HepG2 (cell line): ENCODE data around the gene C21orf58. TPM values are rescaled to one million over a fixed set of nuclear protein-coding genes. Genes with fewer than 3 reads are reported as not detected.

ENCODE experiments used
- EP300 ChIP-seq, 3 experiments: sonication (generic) in 1 of 3; formaldehyde crosslinking in 1 of 3; IDR thresholded peaks; 2 replicates each; pipeline versions ENCODE4 v1.5.1 to v1.6.1; 2011 to 2020; ENCODE audit warnings: low read depth in 2 of 3, low read length in 2 of 3, borderline replicate concordance in 1 of 3, improper control_type of control experiment in 1 of 3, mild to moderate bottlenecking in 1 of 3, missing genetic modification reagents in 1 of 3, moderate library complexity in 1 of 3
- ETV6 ChIP-seq: sonication (generic); formaldehyde crosslinking; conservative IDR thresholded peaks from 2 replicates; pipeline ENCODE4 v1.4.0; 2020; ENCODE audit warnings: missing genetic modification reagents
- KAT8 ChIP-seq: IDR thresholded peaks from 2 replicates; pipeline ENCODE4 v1.6.1; 2016; ENCODE audit warnings: missing genetic modification reagents, missing compliant biosample characterization
- MIXL1 ChIP-seq: IDR thresholded peaks from 2 replicates; pipeline ENCODE4 v1.6.1; 2016
- MYNN ChIP-seq: sonication (generic); formaldehyde crosslinking; IDR thresholded peaks from 2 replicates; pipeline ENCODE4 v1.4.0; 2020; ENCODE audit warnings: mild to moderate bottlenecking, low read depth, missing genetic modification reagents
- NONO ChIP-seq, 2 experiments: fragments of 450-650 bp in 1 of 2; sonication (generic) in 1 of 2; formaldehyde crosslinking in 1 of 2; IDR thresholded peaks in 1 of 2; conservative IDR thresholded peaks in 1 of 2; 2 replicates each; pipeline versions ENCODE4 v1.6.1 to v1.8.0; 2017 to 2022; ENCODE audit warnings: mild to moderate bottlenecking in 1 of 2, missing genetic modification reagents in 1 of 2, moderate library complexity in 1 of 2
- SIX4 ChIP-seq: sonication (generic); formaldehyde crosslinking; IDR thresholded peaks from 2 replicates; pipeline ENCODE4 v1.4.0; 2020; ENCODE audit warnings: missing genetic modification reagents
- SP1 ChIP-seq, 2 experiments: fragments of 450-650 bp in 1 of 2; sonication (generic) in 1 of 2; formaldehyde crosslinking in 1 of 2; IDR thresholded peaks; 2 replicates each; pipeline versions ENCODE4 v1.4.0 to v1.6.1; 2016 to 2020; ENCODE audit warnings: missing genetic modification reagents in 1 of 2
- TCF12 ChIP-seq, 2 experiments: fragments of 450-650 bp in 1 of 2; sonication (generic) in 1 of 2; formaldehyde crosslinking in 1 of 2; IDR thresholded peaks; 2 replicates each; pipeline versions ENCODE4 v1.6.1 to v1.8.0; 2017 to 2022; ENCODE audit warnings: antibody characterized with exemption in 1 of 2, mild to moderate bottlenecking in 1 of 2, missing genetic modification reagents in 1 of 2, moderate library complexity in 1 of 2
- ZNF101 ChIP-seq: sonication (generic); formaldehyde crosslinking; IDR thresholded peaks from 2 replicates; pipeline ENCODE4 v1.4.0; 2020; ENCODE audit warnings: mild to moderate bottlenecking, low read depth, missing genetic modification reagents, borderline replicate concordance
- ZNF143 ChIP-seq: sonication (generic); formaldehyde crosslinking; IDR thresholded peaks from 2 replicates; pipeline ENCODE4 v1.4.0; 2020; ENCODE audit warnings: missing genetic modification reagents
- ZNF589 ChIP-seq: sonication (generic); formaldehyde crosslinking; conservative IDR thresholded peaks from 2 replicates; pipeline ENCODE4 v1.8.0; 2022; ENCODE audit warnings: mild to moderate bottlenecking, moderate library complexity, missing genetic modification reagents
- ZNF788 ChIP-seq: sonication (generic); formaldehyde crosslinking; IDR thresholded peaks from 2 replicates; pipeline ENCODE4 v1.5.0; 2020; ENCODE audit warnings: mild to moderate bottlenecking, missing genetic modification reagents, borderline replicate concordance
- ZSCAN21 ChIP-seq: sonication (generic); formaldehyde crosslinking; IDR thresholded peaks from 2 replicates; pipeline ENCODE4 v1.8.0; 2022; ENCODE audit warnings: mild to moderate bottlenecking, missing genetic modification reagents, moderate library complexity, borderline replicate concordance
- polyA plus RNA-seq, 8 experiments: library from polyadenylated mRNA; depleted of rRNA in 3 of 8; stranded (reverse) in 7 of 8; unstranded in 1 of 8; fragments of >200 nt; fragmentation: Illumina TruSeq in 4 of 8; extraction: Trizol in 4 of 8; gene quantifications; 2 replicates each; pipeline versions ENCODE4 v1.2.1 to v1.2.3, GENCODE V29; 2011 to 2016; ENCODE audit warnings: low read depth in 4 of 8, missing spikeins in 1 of 8, mixed read lengths in 1 of 8; ENCODE audit not compliant: insufficient read depth in 1 of 8
- total RNA-seq, 5 experiments: library from RNA; depleted of rRNA; stranded (reverse); fragments of >200 nt; fragmentation: Illumina TruSeq; extraction: Trizol; gene quantifications; 2 replicates each; pipeline ENCODE4 v1.2.3, GENCODE V29; 2016; ENCODE audit warnings: low read depth in 1 of 5
- TF ChIP-seq, protein P1 (sequence below): sonication (generic); formaldehyde crosslinking; IDR thresholded peaks from 2 replicates; pipeline ENCODE4 v1.5.0; 2020; ENCODE audit warnings: mild to moderate bottlenecking, missing genetic modification reagents
- TF ChIP-seq, protein P2 (sequence below): sonication (generic); formaldehyde crosslinking; IDR thresholded peaks from 2 replicates; pipeline ENCODE4 v1.8.0; 2022; ENCODE audit warnings: low read depth, missing genetic modification reagents
- TF ChIP-seq, protein P3 (sequence below): sonication (generic); formaldehyde crosslinking; IDR thresholded peaks from 2 replicates; pipeline ENCODE4 v1.4.0; 2020; ENCODE audit warnings: missing genetic modification reagents

Gene C21orf58
- total and polyA plus RNA-seq, 2 of the 13 experiments (the other 11 are each of a cell fraction or from before 2014, with no cell fraction given) = 3.5 to 6.8 TPM

DNA sequence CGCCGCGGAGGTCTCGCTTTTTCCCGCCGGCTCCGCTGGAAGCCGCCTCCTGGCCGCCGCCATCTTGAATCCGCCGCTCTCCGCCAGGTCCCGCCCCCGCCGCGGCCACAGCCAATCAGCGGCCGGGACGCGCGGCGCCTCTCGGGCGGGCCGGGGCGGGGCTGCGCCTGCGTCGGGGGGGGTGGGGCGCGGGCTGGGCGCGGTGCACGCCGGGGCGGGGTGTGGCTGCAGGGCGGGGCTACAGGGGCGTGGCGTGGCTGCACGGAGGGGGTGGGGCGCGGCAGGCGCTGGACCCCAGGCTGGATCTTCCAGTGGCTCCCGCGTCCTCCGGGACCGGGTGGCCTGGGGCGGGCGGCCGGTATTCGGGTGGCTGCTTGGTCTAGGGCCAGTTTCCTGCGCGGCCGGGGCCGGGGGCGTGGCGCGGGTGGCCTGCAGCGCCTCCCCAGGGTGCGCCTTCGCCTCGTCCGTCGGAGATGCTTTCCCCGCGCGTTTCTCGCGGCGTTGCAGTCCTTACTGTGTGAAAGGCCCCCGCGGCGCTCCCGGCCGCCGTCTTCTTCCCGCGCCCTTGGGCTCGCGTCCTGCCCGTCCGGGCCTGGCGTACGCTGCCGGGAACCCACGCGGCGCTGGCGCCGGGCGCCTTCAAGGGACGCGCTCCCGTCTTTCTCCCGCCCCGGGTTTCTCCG, 861 bp upstream of the C21orf58 start (continued):
- TF ChIP-seq, protein P1, sequence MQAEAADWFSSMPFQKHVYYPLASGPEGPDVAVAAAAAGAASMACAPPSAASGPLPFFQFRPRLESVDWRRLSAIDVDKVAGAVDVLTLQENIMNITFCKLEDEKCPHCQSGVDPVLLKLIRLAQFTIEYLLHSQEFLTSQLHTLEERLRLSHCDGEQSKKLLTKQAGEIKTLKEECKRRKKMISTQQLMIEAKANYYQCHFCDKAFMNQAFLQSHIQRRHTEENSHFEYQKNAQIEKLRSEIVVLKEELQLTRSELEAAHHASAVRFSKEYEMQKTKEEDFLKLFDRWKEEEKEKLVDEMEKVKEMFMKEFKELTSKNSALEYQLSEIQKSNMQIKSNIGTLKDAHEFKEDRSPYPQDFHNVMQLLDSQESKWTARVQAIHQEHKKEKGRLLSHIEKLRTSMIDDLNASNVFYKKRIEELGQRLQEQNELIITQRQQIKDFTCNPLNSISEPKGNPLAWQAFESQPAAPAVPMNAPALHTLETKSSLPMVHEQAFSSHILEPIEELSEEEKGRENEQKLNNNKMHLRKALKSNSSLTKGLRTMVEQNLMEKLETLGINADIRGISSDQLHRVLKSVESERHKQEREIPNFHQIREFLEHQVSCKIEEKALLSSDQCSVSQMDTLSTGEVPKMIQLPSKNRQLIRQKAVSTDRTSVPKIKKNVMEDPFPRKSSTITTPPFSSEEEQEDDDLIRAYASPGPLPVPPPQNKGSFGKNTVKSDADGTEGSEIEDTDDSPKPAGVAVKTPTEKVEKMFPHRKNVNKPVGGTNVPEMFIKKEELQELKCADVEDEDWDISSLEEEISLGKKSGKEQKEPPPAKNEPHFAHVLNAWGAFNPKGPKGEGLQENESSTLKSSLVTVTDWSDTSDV (CRISPR knock-in tag) = peak; percentile 94
- TF ChIP-seq MIXL1 (CRISPR knock-in tag) (no peak), SIX4 (no peak), ZNF101 (CRISPR knock-in tag) (no peak), KAT8 (no peak), ZNF788 (CRISPR knock-in tag) (0 out of 2 replicates have a peak, but pooled peaks have one; percentile 36), EP300 (IDR thresholded peaks at IDR 0.05; ENCODE audit: low read depth in 2 of 2, low read length in 2 of 2) (0 out of 4 replicates have a peak, but pooled peaks of 1 of the 2 experiments have one; percentile 2), EP300 (CRISPR knock-in tag; IDR thresholded peaks at IDR 0.05; ENCODE audit: borderline replicate concordance) (no peak), NONO (IDR thresholded peaks at IDR 0.05) (no peak), NONO (CRISPR knock-in tag; conservative IDR thresholded peaks at IDR 0.05) (peak; percentile 3; the same call in 1 of the 2 replicates), TCF12 (IDR thresholded peaks at IDR 0.05) (no peak), TCF12 (CRISPR knock-in tag; IDR thresholded peaks at IDR 0.05) (no peak), ETV6 (CRISPR knock-in tag) (no peak), ZSCAN21 (CRISPR knock-in tag) (no peak), SP1 (IDR thresholded peaks at IDR 0.05) (no peak), SP1 (CRISPR knock-in tag; IDR thresholded peaks at IDR 0.05) (peak; percentile 61), ZNF143 (peak; percentile 54), MYNN (CRISPR knock-in tag) (no peak), ZNF589 (CRISPR knock-in tag) (no peak)
- TF ChIP-seq, protein P2, sequence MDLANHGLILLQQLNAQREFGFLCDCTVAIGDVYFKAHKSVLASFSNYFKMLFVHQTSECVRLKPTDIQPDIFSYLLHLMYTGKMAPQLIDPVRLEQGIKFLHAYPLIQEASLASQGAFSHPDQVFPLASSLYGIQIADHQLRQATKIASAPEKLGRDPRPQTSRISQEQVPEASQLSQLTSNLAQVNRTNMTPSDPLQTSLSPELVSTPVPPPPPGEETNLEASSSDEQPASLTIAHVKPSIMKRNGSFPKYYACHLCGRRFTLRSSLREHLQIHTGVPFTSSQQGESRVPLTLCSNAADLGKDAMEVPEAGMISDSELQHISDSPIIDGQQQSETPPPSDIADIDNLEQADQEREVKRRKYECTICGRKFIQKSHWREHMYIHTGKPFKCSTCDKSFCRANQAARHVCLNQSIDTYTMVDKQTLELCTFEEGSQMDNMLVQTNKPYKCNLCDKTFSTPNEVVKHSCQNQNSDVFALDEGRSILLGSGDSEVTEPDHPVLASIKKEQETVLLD (CRISPR knock-in tag) = peak; percentile 16; the same call in 1 of the 2 replicates
- TF ChIP-seq, protein P3, sequence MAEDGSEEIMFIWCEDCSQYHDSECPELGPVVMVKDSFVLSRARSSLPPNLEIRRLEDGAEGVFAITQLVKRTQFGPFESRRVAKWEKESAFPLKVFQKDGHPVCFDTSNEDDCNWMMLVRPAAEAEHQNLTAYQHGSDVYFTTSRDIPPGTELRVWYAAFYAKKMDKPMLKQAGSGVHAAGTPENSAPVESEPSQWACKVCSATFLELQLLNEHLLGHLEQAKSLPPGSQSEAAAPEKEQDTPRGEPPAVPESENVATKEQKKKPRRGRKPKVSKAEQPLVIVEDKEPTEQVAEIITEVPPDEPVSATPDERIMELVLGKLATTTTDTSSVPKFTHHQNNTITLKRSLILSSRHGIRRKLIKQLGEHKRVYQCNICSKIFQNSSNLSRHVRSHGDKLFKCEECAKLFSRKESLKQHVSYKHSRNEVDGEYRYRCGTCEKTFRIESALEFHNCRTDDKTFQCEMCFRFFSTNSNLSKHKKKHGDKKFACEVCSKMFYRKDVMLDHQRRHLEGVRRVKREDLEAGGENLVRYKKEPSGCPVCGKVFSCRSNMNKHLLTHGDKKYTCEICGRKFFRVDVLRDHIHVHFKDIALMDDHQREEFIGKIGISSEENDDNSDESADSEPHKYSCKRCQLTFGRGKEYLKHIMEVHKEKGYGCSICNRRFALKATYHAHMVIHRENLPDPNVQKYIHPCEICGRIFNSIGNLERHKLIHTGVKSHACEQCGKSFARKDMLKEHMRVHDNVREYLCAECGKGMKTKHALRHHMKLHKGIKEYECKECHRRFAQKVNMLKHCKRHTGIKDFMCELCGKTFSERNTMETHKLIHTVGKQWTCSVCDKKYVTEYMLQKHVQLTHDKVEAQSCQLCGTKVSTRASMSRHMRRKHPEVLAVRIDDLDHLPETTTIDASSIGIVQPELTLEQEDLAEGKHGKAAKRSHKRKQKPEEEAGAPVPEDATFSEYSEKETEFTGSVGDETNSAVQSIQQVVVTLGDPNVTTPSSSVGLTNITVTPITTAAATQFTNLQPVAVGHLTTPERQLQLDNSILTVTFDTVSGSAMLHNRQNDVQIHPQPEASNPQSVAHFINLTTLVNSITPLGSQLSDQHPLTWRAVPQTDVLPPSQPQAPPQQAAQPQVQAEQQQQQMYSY (CRISPR knock-in tag) = peak; percentile 24; the same call in 1 of the 2 replicates
